Ishikawa (cell line): Measurements from ENCODE around the gene CACHD1.

Experiments used
- CEBPB ChIP-seq: IDR thresholded peaks from 2 replicates; pipeline ENCODE4 v1.6.1; 2012
- CREB1 ChIP-seq: IDR thresholded peaks from 2 replicates; pipeline ENCODE4 v1.6.1; 2012; ENCODE audit warnings: low read depth
- EGR1 ChIP-seq: IDR thresholded peaks from 2 replicates; pipeline ENCODE4 v1.6.1; 2012
- EP300 ChIP-seq: IDR thresholded peaks from 2 replicates; pipeline ENCODE4 v1.6.1; 2012; ENCODE audit warnings: borderline replicate concordance
- FOXM1 ChIP-seq: IDR thresholded peaks from 2 replicates; pipeline ENCODE4 v1.6.1; 2012; ENCODE audit warnings: low read depth, borderline replicate concordance
- NFIC ChIP-seq: IDR thresholded peaks from 2 replicates; pipeline ENCODE4 v1.6.1; 2012
- RAD21 ChIP-seq: IDR thresholded peaks from 2 replicates; pipeline ENCODE4 v1.6.1; 2012; ENCODE audit warnings: low read depth
- TAF1 ChIP-seq: IDR thresholded peaks from 2 replicates; pipeline ENCODE4 v1.6.1; 2012; ENCODE audit warnings: low read depth, mild to moderate bottlenecking
- TCF12 ChIP-seq: IDR thresholded peaks from 2 replicates; pipeline ENCODE4 v1.6.1; 2012; ENCODE audit warnings: low read depth
- TEAD4 ChIP-seq: IDR thresholded peaks from 2 replicates; pipeline ENCODE4 v1.6.1; 2012
- YY1 ChIP-seq: IDR thresholded peaks from 2 replicates; pipeline ENCODE4 v1.6.1; 2012; ENCODE audit warnings: low read depth
- ZBTB7A ChIP-seq: IDR thresholded peaks from 2 replicates; pipeline ENCODE4 v1.6.1; 2012; ENCODE audit warnings: low read depth
- TF ChIP-seq, protein P1 (sequence below): IDR thresholded peaks from 2 replicates; pipeline ENCODE4 v1.6.1; 2012
- TF ChIP-seq, protein P2 (sequence below): IDR thresholded peaks from 2 replicates; pipeline ENCODE4 v1.6.1; 2012; ENCODE audit warnings: low read depth, mild to moderate bottlenecking
- TF ChIP-seq, protein P3 (sequence below): IDR thresholded peaks from 2 replicates; pipeline ENCODE4 v1.6.1; 2012

The CACHD1 gene

DNA sequence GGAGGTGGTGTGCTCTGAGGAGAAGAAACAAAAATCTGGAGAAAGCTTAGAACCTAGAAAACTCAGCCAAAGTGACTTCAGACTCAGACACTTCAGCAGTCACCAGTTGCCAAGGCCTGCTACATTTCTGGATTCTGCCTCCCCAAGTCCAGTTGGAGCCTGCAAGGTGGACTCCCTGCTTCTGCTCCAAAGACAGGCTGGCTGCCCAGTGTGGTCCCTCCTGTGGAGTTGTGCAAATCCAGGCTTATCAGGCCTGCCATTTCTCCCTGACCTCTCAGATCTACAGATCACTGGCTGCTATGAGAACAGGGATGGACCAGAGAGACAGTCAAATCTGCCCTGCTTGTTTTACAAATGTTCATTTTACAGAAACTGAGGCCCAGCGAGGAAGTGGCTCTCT is 9.9 kb downstream of the CACHD1 start:
- no peak for TF ChIP-seq TAF1
- TF ChIP-seq TEAD4 = no peak
- TF ChIP-seq, protein P1, sequence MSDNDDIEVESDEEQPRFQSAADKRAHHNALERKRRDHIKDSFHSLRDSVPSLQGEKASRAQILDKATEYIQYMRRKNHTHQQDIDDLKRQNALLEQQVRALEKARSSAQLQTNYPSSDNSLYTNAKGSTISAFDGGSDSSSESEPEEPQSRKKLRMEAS = no peak
- TF ChIP-seq, protein P2, sequence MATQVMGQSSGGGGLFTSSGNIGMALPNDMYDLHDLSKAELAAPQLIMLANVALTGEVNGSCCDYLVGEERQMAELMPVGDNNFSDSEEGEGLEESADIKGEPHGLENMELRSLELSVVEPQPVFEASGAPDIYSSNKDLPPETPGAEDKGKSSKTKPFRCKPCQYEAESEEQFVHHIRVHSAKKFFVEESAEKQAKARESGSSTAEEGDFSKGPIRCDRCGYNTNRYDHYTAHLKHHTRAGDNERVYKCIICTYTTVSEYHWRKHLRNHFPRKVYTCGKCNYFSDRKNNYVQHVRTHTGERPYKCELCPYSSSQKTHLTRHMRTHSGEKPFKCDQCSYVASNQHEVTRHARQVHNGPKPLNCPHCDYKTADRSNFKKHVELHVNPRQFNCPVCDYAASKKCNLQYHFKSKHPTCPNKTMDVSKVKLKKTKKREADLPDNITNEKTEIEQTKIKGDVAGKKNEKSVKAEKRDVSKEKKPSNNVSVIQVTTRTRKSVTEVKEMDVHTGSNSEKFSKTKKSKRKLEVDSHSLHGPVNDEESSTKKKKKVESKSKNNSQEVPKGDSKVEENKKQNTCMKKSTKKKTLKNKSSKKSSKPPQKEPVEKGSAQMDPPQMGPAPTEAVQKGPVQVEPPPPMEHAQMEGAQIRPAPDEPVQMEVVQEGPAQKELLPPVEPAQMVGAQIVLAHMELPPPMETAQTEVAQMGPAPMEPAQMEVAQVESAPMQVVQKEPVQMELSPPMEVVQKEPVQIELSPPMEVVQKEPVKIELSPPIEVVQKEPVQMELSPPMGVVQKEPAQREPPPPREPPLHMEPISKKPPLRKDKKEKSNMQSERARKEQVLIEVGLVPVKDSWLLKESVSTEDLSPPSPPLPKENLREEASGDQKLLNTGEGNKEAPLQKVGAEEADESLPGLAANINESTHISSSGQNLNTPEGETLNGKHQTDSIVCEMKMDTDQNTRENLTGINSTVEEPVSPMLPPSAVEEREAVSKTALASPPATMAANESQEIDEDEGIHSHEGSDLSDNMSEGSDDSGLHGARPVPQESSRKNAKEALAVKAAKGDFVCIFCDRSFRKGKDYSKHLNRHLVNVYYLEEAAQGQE = no peak
- no peak for TF ChIP-seq TCF12
- TF ChIP-seq FOXM1 = no peak
- no peak for TF ChIP-seq ZBTB7A
- no peak for TF ChIP-seq CREB1
- no peak for TF ChIP-seq RAD21
- TF ChIP-seq NFIC = no peak

DNA sequence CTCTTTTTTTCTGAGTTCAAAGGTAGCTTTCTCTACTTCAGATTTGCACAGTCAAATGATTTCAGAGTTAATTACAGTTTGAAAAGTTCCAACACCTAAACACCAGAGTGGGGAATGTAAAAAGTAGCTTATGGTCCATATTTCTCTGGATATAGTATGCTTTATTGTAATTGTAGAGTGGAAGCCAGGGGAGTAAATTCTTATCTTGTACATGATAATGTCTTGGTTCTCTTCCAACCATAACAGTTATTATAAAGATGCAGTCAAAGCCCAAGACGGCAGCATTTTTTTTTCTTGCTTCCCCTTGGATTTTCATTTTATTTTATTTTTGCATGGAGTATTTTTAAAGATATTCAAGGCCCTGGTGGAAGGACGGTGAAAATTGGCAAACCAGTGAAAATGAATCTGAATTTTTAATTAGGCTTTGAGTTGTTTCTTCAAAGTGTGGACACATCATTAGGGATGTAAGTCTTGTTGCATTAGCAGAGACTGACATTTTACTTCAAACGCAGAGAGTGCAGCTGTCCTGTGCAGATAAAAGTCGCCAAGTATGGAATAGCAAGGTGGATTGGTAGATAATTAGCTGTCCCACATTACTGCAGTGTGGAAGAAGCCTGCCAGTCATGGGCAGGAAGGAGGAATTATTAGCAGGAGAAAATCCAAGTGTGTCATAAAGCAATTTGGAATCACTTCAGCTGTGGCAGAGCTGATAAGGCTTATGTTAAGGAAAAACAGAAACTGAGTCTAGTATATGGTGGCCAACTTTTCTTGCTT is 11.3 kb downstream of the CACHD1 start:
- no peak for TF ChIP-seq NFIC
- no peak for TF ChIP-seq EGR1
- no peak for TF ChIP-seq RAD21
- no peak for TF ChIP-seq TCF12
- TF ChIP-seq FOXM1 = no peak
- TF ChIP-seq CREB1 = no peak
- no peak for TF ChIP-seq TEAD4
- no peak for TF ChIP-seq TAF1
- TF ChIP-seq, protein P3, sequence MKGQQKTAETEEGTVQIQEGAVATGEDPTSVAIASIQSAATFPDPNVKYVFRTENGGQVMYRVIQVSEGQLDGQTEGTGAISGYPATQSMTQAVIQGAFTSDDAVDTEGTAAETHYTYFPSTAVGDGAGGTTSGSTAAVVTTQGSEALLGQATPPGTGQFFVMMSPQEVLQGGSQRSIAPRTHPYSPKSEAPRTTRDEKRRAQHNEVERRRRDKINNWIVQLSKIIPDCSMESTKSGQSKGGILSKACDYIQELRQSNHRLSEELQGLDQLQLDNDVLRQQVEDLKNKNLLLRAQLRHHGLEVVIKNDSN = no peak
- TF ChIP-seq, protein P2 = no peak
- TF ChIP-seq, protein P1 = no peak
- no peak for TF ChIP-seq EP300
- no peak for TF ChIP-seq ZBTB7A
- no peak for TF ChIP-seq CEBPB
- TF ChIP-seq YY1 = no peak

DNA sequence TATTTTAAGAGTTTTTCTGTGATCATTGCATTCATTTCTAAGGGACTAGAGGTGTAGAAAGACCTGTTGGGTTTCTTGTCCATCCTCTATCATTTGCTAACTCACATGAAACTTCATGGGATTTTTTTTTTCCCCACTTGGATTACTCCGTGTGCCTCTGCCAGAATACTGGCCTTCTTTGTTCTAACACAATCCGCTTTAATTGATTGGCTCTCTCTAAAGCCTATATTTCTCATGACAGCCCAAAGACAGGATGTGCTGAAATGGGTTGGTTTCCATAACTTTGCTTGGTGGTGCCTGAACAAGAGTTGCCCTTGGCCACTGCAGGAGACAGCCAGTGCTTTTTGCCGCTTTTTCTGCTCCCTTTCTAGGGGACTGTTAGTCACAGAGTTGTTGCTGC is 12.2 kb downstream of the CACHD1 start:
- TF ChIP-seq ZBTB7A = no peak
- TF ChIP-seq, protein P2 = no peak
- no peak for TF ChIP-seq RAD21
- TF ChIP-seq, protein P3 = no peak
- no peak for TF ChIP-seq EGR1
- TF ChIP-seq TCF12 = no peak
- TF ChIP-seq, protein P1 = no peak
- no peak for TF ChIP-seq EP300
- no peak for TF ChIP-seq YY1
- no peak for TF ChIP-seq CEBPB
- no peak for TF ChIP-seq FOXM1
- TF ChIP-seq CREB1 = no peak
- no peak for TF ChIP-seq NFIC
- TF ChIP-seq TEAD4 = no peak

DNA sequence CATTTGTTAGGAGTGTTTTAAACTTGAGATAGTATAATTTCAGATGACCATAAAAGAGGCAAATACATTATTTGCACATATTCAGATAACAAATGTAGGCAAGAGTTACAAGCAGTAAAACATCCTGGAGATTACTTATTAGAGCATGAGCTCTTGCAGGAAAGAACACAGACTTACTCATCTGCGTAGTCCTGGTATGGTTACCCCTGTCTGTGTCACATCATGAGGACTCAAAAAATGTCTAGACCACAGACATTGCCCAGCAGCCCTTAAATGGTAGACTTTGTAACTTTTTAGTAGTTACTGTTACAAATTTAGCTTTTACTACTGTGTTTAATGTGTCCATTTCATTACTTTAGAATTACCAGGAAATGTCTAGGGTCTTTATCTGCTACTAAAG is 12.8 kb downstream of the CACHD1 start:
- TF ChIP-seq, protein P3 = no peak
- TF ChIP-seq NFIC = no peak
- TF ChIP-seq TCF12 = no peak
- no peak for TF ChIP-seq RAD21
- TF ChIP-seq, protein P2 = no peak
- TF ChIP-seq FOXM1 = no peak
- no peak for TF ChIP-seq EGR1
- no peak for TF ChIP-seq TAF1
- no peak for TF ChIP-seq ZBTB7A
- TF ChIP-seq TEAD4 = no peak
- no peak for TF ChIP-seq EP300
- no peak for TF ChIP-seq CREB1
- TF ChIP-seq CEBPB = no peak
- no peak for TF ChIP-seq YY1
- TF ChIP-seq, protein P1 = no peak
